Measurements from ENCODE around the gene ZC3HAV1.
"Not testable (repeated sequence)": the region's sequence is repeated elsewhere in the genome, so short reads cannot be mapped to it uniquely, and the experiment has no call there.

ZC3HAV1 gene

GRCh38 chr7:139084709-139085108 lies 24.8 kb downstream of the ZC3HAV1 start:
- DNase-seq, result no peak

GRCh38 chr7:139081584-139081983 lies 27.9 kb downstream of the ZC3HAV1 start:
- no peak for DNase-seq

DNA sequence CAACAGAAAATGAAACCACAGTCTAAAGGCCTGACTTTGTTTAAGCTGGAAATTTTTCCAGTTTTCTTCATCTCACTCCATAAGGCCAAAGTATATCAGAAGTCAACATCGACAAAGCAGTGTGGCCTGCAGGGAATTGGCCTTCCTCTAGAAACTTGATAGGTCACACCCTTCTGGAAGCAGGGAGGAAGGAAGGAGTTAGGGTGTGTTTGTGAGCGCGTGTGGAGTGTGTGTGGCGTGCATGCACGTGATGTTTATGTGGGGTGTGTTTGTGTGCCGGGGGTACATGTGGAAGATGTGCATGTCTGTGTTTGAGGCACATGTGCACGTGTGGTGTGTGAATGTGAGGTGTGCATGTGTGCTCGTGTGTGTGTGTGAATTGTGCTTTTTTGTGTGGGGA lies 28.6 kb downstream of the ZC3HAV1 start:
- DNase-seq, result no peak

DNA sequence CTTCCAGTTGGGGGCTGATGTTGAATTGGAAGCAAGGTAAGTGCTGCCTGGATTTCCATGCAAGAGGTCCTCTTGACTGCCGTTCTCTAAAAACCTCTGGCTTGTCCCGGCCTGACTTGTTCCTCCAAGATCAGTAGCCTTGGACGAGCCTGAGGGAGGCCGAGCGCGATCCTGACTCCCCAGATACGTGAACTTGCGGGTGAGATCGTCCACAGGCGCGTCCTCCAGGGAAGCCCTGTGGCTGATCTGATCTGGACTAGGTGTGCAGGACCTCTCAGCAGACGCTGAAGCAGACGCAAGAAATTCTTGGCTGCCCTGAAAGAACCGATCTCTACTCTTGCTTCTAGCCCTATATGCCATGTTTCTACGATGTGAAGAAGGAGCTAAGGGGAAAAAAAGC lies 29.7 kb downstream of the ZC3HAV1 start:
- no peak for DNase-seq

DNA sequence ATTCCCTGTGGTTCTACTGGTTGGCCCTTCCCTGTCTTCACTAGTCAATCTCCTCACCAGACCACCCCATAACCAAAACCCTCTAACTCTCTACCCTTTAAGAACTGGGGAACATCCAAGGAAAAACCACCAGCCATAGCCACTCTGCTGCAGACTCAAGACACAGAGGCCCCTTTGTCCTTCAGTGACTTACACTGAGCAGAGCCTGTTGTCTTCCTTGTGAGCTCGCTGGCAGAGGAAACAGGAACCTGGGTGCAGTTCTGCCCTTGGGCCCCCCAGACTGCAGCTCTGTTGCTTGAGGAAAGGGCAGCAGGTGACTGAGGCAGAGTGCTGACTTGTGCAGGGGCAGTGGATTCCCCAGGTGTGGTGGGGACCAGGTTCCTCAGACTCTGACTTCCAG lies 30.6 kb downstream of the ZC3HAV1 start:
- DNase-seq, result no peak

DNA sequence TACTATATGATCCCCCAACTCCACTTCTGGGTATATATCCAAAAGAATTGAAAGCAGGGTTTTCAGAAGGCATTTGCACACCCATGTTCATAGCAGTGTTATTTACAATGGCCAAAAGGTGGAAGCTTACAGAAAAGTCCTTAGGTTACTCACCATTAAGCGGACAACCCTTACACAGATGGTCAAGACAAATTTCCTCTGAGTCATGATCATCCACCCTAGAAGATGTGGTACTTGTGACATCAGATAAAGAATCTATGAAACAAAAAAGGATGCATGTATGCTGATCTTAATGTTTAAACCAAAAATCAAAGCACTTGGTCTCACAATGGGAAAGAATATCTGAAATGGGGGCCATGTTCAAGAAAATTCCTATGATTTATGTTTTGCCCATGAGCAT lies 31.1 kb downstream of the ZC3HAV1 start:
- DNase-seq, result no peak

GRCh38 chr7:139077706-139078105 lies 31.8 kb downstream of the ZC3HAV1 start:
- not testable (repeated sequence) for DNase-seq

DNA sequence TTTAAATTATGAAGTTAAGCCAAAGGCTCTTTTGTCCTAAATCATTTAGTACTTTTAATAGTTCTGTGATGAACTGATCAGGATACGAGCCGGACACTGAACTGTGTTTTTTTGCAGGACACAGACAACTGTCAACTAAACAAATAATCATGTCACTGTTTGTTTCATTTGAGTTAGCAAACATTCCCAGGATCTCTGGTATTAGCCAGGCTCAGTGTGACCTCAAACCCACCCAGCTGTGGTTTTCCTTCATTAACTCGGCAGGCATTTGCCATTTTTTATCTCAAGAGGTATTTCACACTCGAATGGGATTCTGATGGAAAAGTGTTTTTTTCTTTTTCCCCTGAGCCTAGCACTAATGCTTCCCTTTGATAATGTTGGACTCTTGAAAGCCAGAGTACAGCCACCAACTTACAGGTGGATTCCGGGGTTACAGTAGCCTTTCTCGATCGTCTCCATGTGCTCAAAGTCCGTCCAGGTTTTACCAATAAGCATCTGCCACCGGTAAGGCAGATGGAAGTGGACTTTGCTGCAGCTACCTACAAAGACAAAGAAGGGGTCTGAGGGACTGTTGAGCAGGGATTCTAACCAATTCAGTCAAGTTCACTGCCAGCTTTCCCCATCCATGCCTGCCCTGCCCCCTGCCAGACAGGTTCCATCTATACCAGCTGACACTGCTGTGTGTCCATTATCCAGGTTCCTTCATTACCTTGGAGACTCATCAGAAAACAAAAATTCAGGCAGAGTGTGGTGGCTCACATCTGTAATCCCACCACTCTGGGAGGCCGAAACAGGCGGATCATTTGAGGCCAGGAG lies 33.4 kb downstream of the ZC3HAV1 start:
- DNase-seq, result no peak

DNA sequence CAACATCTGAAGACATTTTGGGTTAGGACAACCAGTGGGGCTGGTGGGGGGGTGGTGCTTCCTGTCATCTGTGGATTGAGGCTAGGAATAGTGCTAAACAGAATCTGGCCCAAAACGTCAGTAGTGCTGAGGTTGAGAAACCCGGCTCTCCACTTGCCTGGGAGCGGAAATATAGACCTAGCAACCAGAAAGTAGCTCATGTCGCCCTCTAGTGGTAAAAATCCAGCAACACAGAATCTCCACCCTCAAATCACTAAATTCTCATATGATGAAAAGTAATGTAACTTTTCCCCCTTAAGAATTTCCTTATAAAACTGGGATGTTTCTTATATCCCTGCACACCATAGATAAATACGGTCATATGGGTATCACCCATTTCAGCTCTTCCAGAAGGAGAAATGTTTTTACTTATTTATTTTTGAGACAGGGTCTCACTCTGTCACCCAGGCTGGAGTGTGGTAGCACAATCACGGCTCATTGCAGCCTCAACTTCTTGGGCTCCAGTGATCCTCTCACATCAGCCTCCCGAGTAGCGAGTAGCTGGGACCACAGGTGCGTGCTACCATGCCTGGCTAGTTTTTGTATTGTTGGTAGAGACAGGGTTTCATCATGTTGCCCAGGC lies 34.4 kb downstream of the ZC3HAV1 start:
- DNase-seq, result peak; percentile 41

- no peak for DNase-seq
Measured at GRCh38 chr7:139072796-139073195, 36.7 kb downstream of the ZC3HAV1 start.

DNA sequence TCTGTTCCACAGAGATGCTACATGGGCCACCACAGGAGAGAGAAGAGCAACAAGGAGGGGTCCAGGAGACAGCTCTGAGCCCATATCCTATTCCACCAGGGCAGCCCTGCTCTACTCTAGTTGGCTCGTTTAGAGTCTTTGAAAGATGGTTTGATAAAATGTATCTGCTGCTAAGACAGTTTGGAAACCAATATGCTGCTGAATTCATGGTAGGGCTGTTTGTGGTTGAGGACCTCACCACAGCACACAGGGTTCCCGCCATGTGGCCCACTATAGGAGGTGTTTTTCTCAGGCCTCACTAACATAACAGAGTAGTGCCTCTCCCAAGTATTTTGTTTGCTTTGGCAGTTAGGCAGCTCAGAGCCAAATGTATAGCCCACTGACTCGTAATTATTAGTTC lies 37.8 kb downstream of the ZC3HAV1 start:
- no peak for DNase-seq

- DNase-seq, result no peak
Measured at GRCh38 chr7:139068544-139069399, 40.7 kb downstream of the ZC3HAV1 start.

GRCh38 chr7:139066315-139066714 lies 43.2 kb downstream of the ZC3HAV1 start:
- no peak for DNase-seq

DNA sequence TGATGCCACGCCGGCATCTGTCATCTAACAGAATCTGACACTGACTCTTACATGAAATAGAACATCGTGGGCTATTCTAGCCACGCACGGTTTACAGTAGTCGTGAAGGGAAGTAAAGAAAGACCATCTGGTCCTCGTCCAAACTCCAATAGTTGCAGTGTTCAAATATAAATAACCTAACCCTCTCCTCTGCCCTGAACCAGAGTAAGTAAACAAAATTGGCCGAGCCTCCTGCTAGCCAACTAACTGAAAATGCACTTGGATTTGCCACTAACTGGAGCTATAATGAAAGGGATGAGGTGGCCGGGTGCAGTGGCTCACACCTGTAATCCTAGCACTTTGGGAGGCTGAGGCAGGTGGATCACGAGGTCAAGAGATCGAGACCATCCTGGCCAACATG lies 44.2 kb downstream of the ZC3HAV1 start:
- DNase-seq, result no peak

- no peak for DNase-seq
Measured at GRCh38 chr7:139061416-139061815, 48.1 kb downstream of the ZC3HAV1 start.

DNA sequence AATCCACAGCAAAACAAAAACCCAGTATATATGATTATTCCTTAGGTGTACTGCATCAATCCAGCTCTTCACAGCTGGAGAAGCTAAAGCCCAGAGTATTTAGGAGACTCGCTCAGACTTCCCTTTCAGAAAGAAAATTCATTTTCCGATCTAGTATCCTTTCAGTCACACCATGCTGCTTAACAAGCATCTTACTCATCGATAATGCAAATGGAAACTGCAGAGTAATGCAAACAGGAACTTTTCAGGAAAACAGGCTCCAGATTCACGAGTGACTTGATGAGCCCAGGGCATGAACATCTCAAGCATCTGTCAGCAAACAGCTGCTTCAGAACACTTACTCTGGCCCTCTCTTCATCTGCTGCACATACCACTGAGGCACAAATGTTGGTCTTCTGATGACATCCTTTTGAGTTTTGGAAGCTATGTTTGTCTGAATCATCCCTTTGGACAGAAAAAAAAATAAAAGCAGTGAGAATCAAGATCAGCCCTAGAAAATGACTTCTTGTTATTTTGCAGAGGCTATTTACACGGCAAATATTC lies 48.8 kb downstream of the ZC3HAV1 start:
- no peak for DNase-seq

DNA sequence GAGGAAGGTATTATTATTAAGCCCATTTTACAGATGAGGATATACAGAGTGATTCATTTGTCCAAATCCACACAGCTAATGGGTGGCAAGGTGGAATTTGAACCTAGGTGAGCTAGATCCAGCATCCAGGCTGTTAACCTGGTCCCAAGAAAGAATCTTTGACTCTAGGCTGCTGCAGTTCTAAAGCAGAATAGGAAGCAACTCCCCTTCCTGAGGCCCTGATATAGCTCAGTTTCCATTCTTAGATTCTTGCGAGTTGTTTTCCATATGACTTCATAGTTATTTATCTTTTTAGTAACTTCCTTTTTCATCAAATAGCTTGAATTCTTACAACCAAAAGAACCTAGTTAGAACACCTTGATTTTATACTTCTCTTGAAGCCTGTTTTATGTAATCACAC lies 49.6 kb downstream of the ZC3HAV1 start:
- DNase-seq, result no peak

DNA sequence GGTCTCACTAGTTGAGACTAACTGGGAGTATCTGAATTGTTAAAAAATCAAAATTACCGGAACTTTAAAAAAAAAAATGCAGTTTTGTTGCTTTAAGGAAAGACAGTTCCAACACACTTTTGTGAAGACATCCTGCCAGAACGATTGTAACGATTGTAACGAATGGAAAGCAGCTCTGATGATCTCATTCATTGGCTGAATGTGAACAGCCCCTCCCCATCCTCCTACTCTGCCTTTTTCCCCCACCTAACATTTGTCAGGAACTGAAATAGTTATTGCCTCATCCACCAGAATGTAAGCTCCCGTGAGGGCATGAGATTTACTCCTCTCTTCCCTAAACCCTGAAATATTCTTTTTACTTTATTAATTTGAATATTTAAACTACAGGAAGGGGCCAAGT lies 50.6 kb downstream of the ZC3HAV1 start:
- DNase-seq, result no peak

DNA sequence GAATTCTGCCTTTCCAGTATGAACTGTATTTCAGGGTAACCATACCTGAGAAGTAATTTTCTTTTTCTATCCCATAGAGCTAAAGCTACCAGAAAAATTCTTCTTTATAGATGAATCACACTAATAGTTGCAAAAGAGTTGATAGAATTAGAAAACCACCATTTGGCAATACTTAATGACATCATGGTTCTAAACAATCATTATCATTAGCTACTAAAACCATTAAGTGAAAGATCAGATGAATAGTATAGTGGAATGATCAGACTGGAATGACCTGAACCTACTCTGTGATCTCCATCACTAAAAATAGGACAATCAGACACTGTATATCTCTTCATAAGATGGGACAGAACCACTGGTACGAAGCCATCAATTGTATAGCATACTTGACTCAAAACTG lies 53.8 kb downstream of the ZC3HAV1 start:
- no peak for DNase-seq

DNA sequence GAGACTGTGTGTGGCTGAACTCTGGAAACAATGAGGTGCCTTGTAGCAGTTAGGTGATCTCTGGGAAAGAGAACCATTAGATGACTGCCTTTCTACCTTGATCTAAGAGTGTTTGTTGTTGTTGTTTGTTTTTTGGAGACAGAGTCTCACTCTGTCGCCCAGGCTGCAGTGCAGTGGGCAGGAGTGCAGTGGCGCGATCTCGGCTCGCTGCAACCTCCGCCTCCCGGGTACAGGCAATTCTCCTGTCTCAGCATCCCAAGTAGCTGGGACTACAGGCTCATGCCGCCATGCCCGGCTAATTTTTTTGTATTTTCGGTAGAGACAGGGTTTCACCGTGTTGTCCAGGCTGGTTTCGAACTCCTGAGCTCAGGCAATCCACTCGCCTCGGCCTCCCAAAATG lies 54.9 kb downstream of the ZC3HAV1 start:
- DNase-seq, result not testable (repeated sequence)

- DNase-seq, result no peak
Measured at GRCh38 chr7:139054101-139054500, 55.4 kb downstream of the ZC3HAV1 start.

DNA sequence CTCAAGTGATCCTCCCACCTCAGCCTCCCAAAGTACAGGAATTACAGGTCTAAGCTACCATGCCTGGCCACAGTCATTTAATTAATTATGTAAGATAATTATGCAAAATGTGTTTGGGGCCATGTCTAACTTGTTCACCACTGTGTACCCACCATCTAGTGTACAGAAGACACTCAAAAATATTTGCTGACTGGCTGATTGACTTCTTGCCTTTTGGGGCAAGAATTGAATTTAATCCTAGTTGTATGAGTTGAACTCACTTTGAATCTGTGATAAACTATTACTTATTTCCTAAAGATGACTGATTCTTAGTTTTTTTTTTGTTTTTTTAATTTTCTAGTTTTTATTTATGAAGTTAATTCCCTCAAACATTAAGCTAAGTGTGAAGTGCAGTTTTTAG lies 57.9 kb downstream of the ZC3HAV1 start:
- DNase-seq, result no peak

DNA sequence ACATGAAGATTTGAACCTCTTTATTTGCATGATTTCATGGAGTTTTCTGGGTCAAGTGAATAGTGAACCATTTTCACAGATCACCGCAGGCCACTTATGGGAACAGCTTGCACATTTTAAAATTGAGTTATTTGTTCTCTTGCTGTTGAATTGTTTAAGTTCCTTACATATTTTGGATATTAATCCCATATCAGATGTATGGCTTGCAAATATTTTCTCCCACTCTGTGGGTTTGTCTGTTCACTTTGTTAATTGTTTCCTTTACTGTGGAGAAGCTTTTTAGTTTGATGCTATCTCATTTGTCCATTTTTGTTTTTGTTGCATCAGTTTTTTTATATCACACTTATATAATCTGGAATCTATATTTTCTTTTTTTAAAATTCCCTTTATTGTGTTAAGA lies 59.6 kb downstream of the ZC3HAV1 start:
- no peak for DNase-seq

- no peak for DNase-seq
Measured at GRCh38 chr7:139049111-139049510, 60.4 kb downstream of the ZC3HAV1 start.

All from stimulated activated CD4-positive, alpha-beta T cell treated with anti-CD3 and anti-CD28 coated beads, Interleukin-12 subunit alpha, Interleukin-12 subunit beta, amount 100 ng/mL, for 4 hours (primary cell).